Measurements from ENCODE around the gene ACTL7B.

- TF ChIP-seq CTCF (IDR thresholded peaks at IDR 0.05; ENCODE audit: low read depth, low read length, poor library complexity, severe bottlenecking) (no peak), EZH2phosphoT487 (IDR thresholded peaks at IDR 0.05; ENCODE audit: borderline replicate concordance, low read length) (no peak)
These were observed 13.4 kb upstream of the ACTL7B start for GRCh38 chr9:108869092-108869725.
